NT2/D1 (cell line): Measurements from ENCODE around the gene RBM47.

ENCODE experiments used
- DNase-seq: peaks from one replicate; pipeline ENCODE4 v3.0.0-alpha.2; 2011; ENCODE audit warnings: low read depth, low spot score
- H3K27me3 ChIP-seq: 2 replicates; pipeline ENCODE4 v1.6.0; 2011; ENCODE audit warnings: mild to moderate bottlenecking; ENCODE audit not compliant: insufficient read length, insufficient read depth
- H3K36me3 ChIP-seq: 2 replicates; pipeline ENCODE4 v1.6.1; 2011; ENCODE audit warnings: mild to moderate bottlenecking, low read length, mixed read lengths; ENCODE audit not compliant: insufficient read depth, insufficient read length
- H3K4me1 ChIP-seq: 2 replicates; pipeline ENCODE4 v1.5.1; 2011; ENCODE audit not compliant: insufficient read depth, insufficient read length
- H3K4me3 ChIP-seq: 2 replicates; pipeline ENCODE4 v1.5.1; 2011; ENCODE audit warnings: low read depth; ENCODE audit not compliant: insufficient read length
- H3K9ac ChIP-seq: 2 replicates; pipeline ENCODE4 v1.6.0; 2011; ENCODE audit warnings: low read depth; ENCODE audit not compliant: insufficient read length
- H3K9me3 ChIP-seq: 2 replicates; pipeline ENCODE4 v1.5.1; 2011; ENCODE audit warnings: mild to moderate bottlenecking, low read length; ENCODE audit not compliant: insufficient read depth
- SUZ12 ChIP-seq: IDR thresholded peaks from 2 replicates; pipeline ENCODE4 v1.6.1; 2011; ENCODE audit not compliant: insufficient read length, insufficient read depth; ENCODE audit errors: extremely low read depth
- YY1 ChIP-seq: IDR thresholded peaks from 2 replicates; pipeline ENCODE4 v1.6.1; 2011; ENCODE audit not compliant: insufficient read length, insufficient read depth
- ZNF274 ChIP-seq: IDR thresholded peaks from 2 replicates; pipeline ENCODE4 v1.6.1; 2011; ENCODE audit warnings: mild to moderate bottlenecking, low read depth, low read length

Gene RBM47

GRCh38 chr4:40461879-40462278 is 167.8 kb downstream of the RBM47 start:
- no peaks in the 10 kb centered on the region for H3K4me1 ChIP-seq
- no peaks in the 10 kb centered on the region for H3K36me3 ChIP-seq
- H3K27me3 ChIP-seq, result no peaks in the 10 kb centered on the region
- H3K4me3 ChIP-seq, result no peak overlapping the region
- no peak for DNase-seq
- TF ChIP-seq SUZ12 (no peak), ZNF274 (no peak), YY1 (no peak)
- H3K9ac ChIP-seq, result no peak overlapping the region
- H3K9me3 ChIP-seq, result no peaks in the 10 kb centered on the region

GRCh38 chr4:40461062-40461461 is 168.6 kb downstream of the RBM47 start:
- Histone ChIP-seq H3K36me3 (no peaks in the 10 kb centered on the region), H3K9ac (no peak overlapping the region), H3K9me3 (no peaks in the 10 kb centered on the region), H3K4me1 (no peaks in the 10 kb centered on the region), H3K27me3 (no peaks in the 10 kb centered on the region), H3K4me3 (no peak overlapping the region)
- TF ChIP-seq YY1, result no peak
- TF ChIP-seq SUZ12, result no peak
- no peak for TF ChIP-seq ZNF274
- DNase-seq, result no peak

- Histone ChIP-seq H3K4me1 (no peaks in the 10 kb centered on the region), H3K9ac (no peak overlapping the region), H3K9me3 (no peaks in the 10 kb centered on the region), H3K4me3 (no peak overlapping the region), H3K27me3 (no peaks in the 10 kb centered on the region), H3K36me3 (no peaks in the 10 kb centered on the region)
- TF ChIP-seq ZNF274 (no peak), SUZ12 (no peak), YY1 (no peak)
- no peak for DNase-seq
Observed at GRCh38 chr4:40458683-40459082, 171.0 kb downstream of the RBM47 start.

- no peak overlapping the region for H3K9ac ChIP-seq
Observed at GRCh38 chr4:40458109-40458508, 171.6 kb downstream of the RBM47 start.

GRCh38 chr4:40455340-40455902 is 174.2 kb downstream of the RBM47 start:
- no peaks in the 10 kb centered on the region for H3K4me1 ChIP-seq
- no peaks in the 10 kb centered on the region for H3K36me3 ChIP-seq
- H3K9me3 ChIP-seq, result no peaks in the 10 kb centered on the region
- TF ChIP-seq ZNF274 (no peak), YY1 (no peak), SUZ12 (no peak)
- no peak overlapping the region for H3K4me3 ChIP-seq
- no peak for DNase-seq
- no peak overlapping the region for H3K9ac ChIP-seq
- no peaks in the 10 kb centered on the region for H3K27me3 ChIP-seq

More at GRCh38 chr4:40458109-40458508, 171.6 kb downstream of the RBM47 start:
- Histone ChIP-seq H3K36me3 (no peaks in the 10 kb centered on the region), H3K27me3 (no peaks in the 10 kb centered on the region), H3K4me3 (no peak overlapping the region), H3K9me3 (no peaks in the 10 kb centered on the region), H3K4me1 (no peaks in the 10 kb centered on the region)
- DNase-seq, result no peak
- TF ChIP-seq YY1 (no peak), ZNF274 (no peak), SUZ12 (no peak)

- TF ChIP-seq SUZ12 (no peak), YY1 (no peak), ZNF274 (no peak)
- Histone ChIP-seq H3K4me3 (no peak overlapping the region), H3K36me3 (no peaks in the 10 kb centered on the region), H3K4me1 (no peaks in the 10 kb centered on the region), H3K9me3 (no peaks in the 10 kb centered on the region), H3K27me3 (no peaks in the 10 kb centered on the region), H3K9ac (no peak overlapping the region)
- DNase-seq, result no peak
Observed at GRCh38 chr4:40454816-40455215, 174.8 kb downstream of the RBM47 start.

- DNase-seq, result no peak
- H3K9ac ChIP-seq, result no peak overlapping the region
- no peaks in the 10 kb centered on the region for H3K27me3 ChIP-seq
- no peaks in the 10 kb centered on the region for H3K36me3 ChIP-seq
- H3K4me1 ChIP-seq, result no peaks in the 10 kb centered on the region
- no peak overlapping the region for H3K4me3 ChIP-seq
- H3K9me3 ChIP-seq, result no peaks in the 10 kb centered on the region
- no peak for TF ChIP-seq SUZ12
- TF ChIP-seq YY1, result no peak
- no peak for TF ChIP-seq ZNF274
Observed at GRCh38 chr4:40453912-40454311, 175.8 kb downstream of the RBM47 start.
